NT2/D1 (cell line): ENCODE data around the gene RCAN1.

Source experiments
- SUZ12 ChIP-seq: IDR thresholded peaks from 2 replicates; pipeline ENCODE4 v1.6.1; 2011; ENCODE audit not compliant: insufficient read length, insufficient read depth; ENCODE audit errors: extremely low read depth
- YY1 ChIP-seq: IDR thresholded peaks from 2 replicates; pipeline ENCODE4 v1.6.1; 2011; ENCODE audit not compliant: insufficient read length, insufficient read depth
- ZNF274 ChIP-seq: IDR thresholded peaks from 2 replicates; pipeline ENCODE4 v1.6.1; 2011; ENCODE audit warnings: mild to moderate bottlenecking, low read depth, low read length

DNA sequence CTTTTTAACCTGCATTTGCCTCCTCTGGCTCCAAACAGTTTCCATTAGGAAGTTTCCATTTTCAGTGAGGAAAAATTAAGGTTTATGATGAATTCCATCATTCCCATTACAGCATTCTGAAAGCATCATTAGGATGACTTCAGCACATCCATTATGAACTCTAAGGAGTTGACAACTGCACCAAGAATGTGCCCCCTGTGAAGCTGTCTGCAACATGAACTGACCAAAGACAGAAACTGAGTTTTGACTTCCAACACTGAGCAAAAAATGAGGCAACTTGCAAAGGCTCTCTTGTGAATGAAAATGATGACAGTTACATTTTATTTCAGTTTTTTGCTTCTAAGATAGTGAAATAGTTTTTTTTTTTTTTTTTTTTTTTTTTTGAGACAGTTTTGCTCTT, 84.7 kb downstream of the RCAN1 start:
- TF ChIP-seq YY1 (no peak), ZNF274 (no peak), SUZ12 (no peak)
